ENCODE measurements around the gene NR4A2.

GRCh38 chr2:156309917-156310316 lies 22.6 kb downstream of the NR4A2 start:
- no peak for TF ChIP-seq CTCF (IDR thresholded peaks at IDR 0.05; ENCODE audit: low read length)
- TF ChIP-seq EZH2 (IDR thresholded peaks at IDR 0.05; ENCODE audit: borderline replicate concordance, low read length): no peak
